H9 (cell line): Measurements from ENCODE around the gene KLKB1. TPM values are rescaled to one million over a fixed set of nuclear protein-coding genes. Genes with fewer than 3 reads are reported as not detected.

Experiments
- DNase-seq: peaks from one replicate; pipeline ENCODE4 v3.0.0-alpha.2; 2017
- H2AFZ ChIP-seq: one replicate; pipeline ENCODE4 v1.6.1; 2013; ENCODE audit warnings: mild to moderate bottlenecking, low read length, control low read depth, moderate library complexity
- H2AK5ac ChIP-seq: 2 replicates; pipeline ENCODE4 v1.6.1; 2013; ENCODE audit warnings: low read length, control low read depth, mixed read lengths; ENCODE audit not compliant: insufficient read length
- H2BK120ac ChIP-seq: one replicate; pipeline ENCODE4 v1.6.1; 2013; ENCODE audit warnings: low read depth, mild to moderate bottlenecking, low read length, control low read depth, inconsistent platforms; ENCODE audit not compliant: poor library complexity, severe bottlenecking
- H2BK12ac ChIP-seq: 2 replicates; pipeline ENCODE4 v1.6.1; 2013; ENCODE audit warnings: low read length, control low read depth, mixed read lengths, low read depth; ENCODE audit not compliant: insufficient read length
- H2BK15ac ChIP-seq: 2 replicates; pipeline ENCODE4 v1.6.1; 2013; ENCODE audit warnings: low read depth, low read length, control low read depth
- H2BK20ac ChIP-seq: one replicate; pipeline ENCODE4 v1.6.1; 2013; ENCODE audit warnings: low read depth, mild to moderate bottlenecking, low read length, control low read depth, inconsistent platforms; ENCODE audit not compliant: poor library complexity, severe bottlenecking
- H2BK5ac ChIP-seq: 2 replicates; pipeline ENCODE4 v1.6.1; 2013; ENCODE audit warnings: low read length, control low read depth, mixed read lengths; ENCODE audit not compliant: insufficient read length
- H3K14ac ChIP-seq: 2 replicates; pipeline ENCODE4 v1.6.1; 2013; ENCODE audit warnings: low read length, control low read depth; ENCODE audit not compliant: insufficient read depth
- H3K18ac ChIP-seq: 2 replicates; pipeline ENCODE4 v1.6.1; 2013; ENCODE audit warnings: low read depth, mild to moderate bottlenecking, mixed read lengths, low read length, control low read depth; ENCODE audit not compliant: insufficient read length
- H3K23ac ChIP-seq: 2 replicates; pipeline ENCODE4 v1.6.1; 2013; ENCODE audit warnings: low read length, control low read depth, mixed read lengths, low read depth; ENCODE audit not compliant: insufficient read length
- H3K23me2 ChIP-seq: 2 replicates; pipeline ENCODE4 v1.6.1; 2013; ENCODE audit warnings: low read depth, mild to moderate bottlenecking, mixed read lengths, low read length, control low read depth; ENCODE audit not compliant: insufficient read length, poor library complexity, severe bottlenecking
- H3K27ac ChIP-seq: 2 replicates; pipeline ENCODE4 v1.5.1; 2013; ENCODE audit warnings: low read length, control low read depth, mixed read lengths, low read depth; ENCODE audit not compliant: insufficient read length
- H3K27me3 ChIP-seq: 2 replicates; pipeline ENCODE4 v1.6.1; 2013; ENCODE audit warnings: low read length, control low read depth, inconsistent platforms; ENCODE audit not compliant: insufficient read depth
- H3K4ac ChIP-seq: 2 replicates; pipeline ENCODE4 v1.6.1; 2013; ENCODE audit warnings: low read depth, mild to moderate bottlenecking, control low read depth, inconsistent platforms, low read length, moderate library complexity
- H3K4me1 ChIP-seq: 2 replicates; pipeline ENCODE4 v1.6.1; 2013; ENCODE audit warnings: low read length, control low read depth, inconsistent platforms; ENCODE audit not compliant: insufficient read depth
- H3K4me2 ChIP-seq: 2 replicates; pipeline ENCODE4 v1.6.1; 2013; ENCODE audit warnings: low read length, control low read depth, mixed read lengths; ENCODE audit not compliant: insufficient read length, insufficient read depth
- H3K56ac ChIP-seq: 2 replicates; pipeline ENCODE4 v1.6.1; 2013; ENCODE audit warnings: low read depth, mild to moderate bottlenecking, mixed read lengths, low read length, control low read depth; ENCODE audit not compliant: insufficient read length
- H3K79me1 ChIP-seq: 2 replicates; pipeline ENCODE4 v1.6.1; 2013; ENCODE audit warnings: low read depth, mild to moderate bottlenecking, moderate library complexity, low read length, control low read depth, inconsistent platforms; ENCODE audit not compliant: insufficient read depth, poor library complexity, severe bottlenecking
- H3K79me2 ChIP-seq: 2 replicates; pipeline ENCODE4 v1.6.1; 2013; ENCODE audit warnings: low read length, control low read depth, inconsistent platforms; ENCODE audit not compliant: insufficient read depth
- H3K9ac ChIP-seq: 2 replicates; pipeline ENCODE4 v1.6.1; 2013; ENCODE audit warnings: low read length, control low read depth, mixed read lengths; ENCODE audit not compliant: insufficient read length; ENCODE audit errors: extremely low read depth
- H3K9me3 ChIP-seq: one replicate; pipeline ENCODE4 v1.6.1; 2013; ENCODE audit warnings: low read depth, low read length, inconsistent platforms; ENCODE audit not compliant: control insufficient read depth
- H3T11ph ChIP-seq: one replicate; pipeline ENCODE4 v1.6.1; 2013; ENCODE audit warnings: mild to moderate bottlenecking, low read length, control low read depth, inconsistent platforms
- H4K20me1 ChIP-seq: one replicate; pipeline ENCODE4 v1.6.1; 2013; ENCODE audit not compliant: control insufficient read depth, insufficient read length, insufficient read depth
- H4K5ac ChIP-seq: 2 replicates; pipeline ENCODE4 v1.6.1; 2013; ENCODE audit warnings: low read depth, mild to moderate bottlenecking, mixed read lengths, low read length, control low read depth; ENCODE audit not compliant: insufficient read length
- H4K8ac ChIP-seq: replicated peaks from 2 replicates; pipeline ENCODE4 v1.6.1; 2013; ENCODE audit warnings: low read length, control low read depth, mixed read lengths, low read depth; ENCODE audit not compliant: insufficient read length
- H4K91ac ChIP-seq: 2 replicates; pipeline ENCODE4 v1.6.1; 2013; ENCODE audit warnings: low read depth, mild to moderate bottlenecking, moderate library complexity, mixed read lengths, low read length, control low read depth; ENCODE audit not compliant: insufficient read length
- H3K27ac Mint-ChIP-seq, 3 experiments: 2 replicates in 2 of 3; 3 replicates in 1 of 3; pipeline ENCODE4 v1.8.0; 2020 to 2021; ENCODE audit warnings: mixed read lengths in 3 of 3, mild to moderate bottlenecking in 1 of 3, moderate library complexity in 1 of 3
- H3K27me3 Mint-ChIP-seq: 2 replicates; pipeline ENCODE4 v1.8.0; 2021; ENCODE audit warnings: low read depth, mild to moderate bottlenecking, moderate library complexity, mixed read lengths
- H3K36me3 Mint-ChIP-seq, 3 experiments: 2 replicates in 2 of 3; 3 replicates in 1 of 3; pipeline ENCODE4 v1.8.0; 2020 to 2021; ENCODE audit warnings: low read depth in 3 of 3, mixed read lengths in 3 of 3; ENCODE audit not compliant: insufficient read depth in 1 of 3
- H3K4me1 Mint-ChIP-seq, 2 experiments: 2 replicates each; pipeline ENCODE4 v1.8.0; 2020; ENCODE audit warnings: mixed read lengths in 2 of 2
- H3K4me3 Mint-ChIP-seq, 2 experiments: 2 replicates in 1 of 2; 3 replicates in 1 of 2; pipeline ENCODE4 v1.8.0; 2020 to 2021; ENCODE audit warnings: mild to moderate bottlenecking in 2 of 2, mixed read lengths in 2 of 2, moderate library complexity in 1 of 2
- H3K9me3 Mint-ChIP-seq, 2 experiments: 2 replicates in 1 of 2; 3 replicates in 1 of 2; pipeline ENCODE4 v1.8.0; 2020; ENCODE audit warnings: mild to moderate bottlenecking in 2 of 2, mixed read lengths in 2 of 2, moderate library complexity in 1 of 2
- WGBS: extraction: QIAGEN DNeasy Blood & Tissue Kit; methylation state at CpG from one replicate; pipeline ENCODE4 v1.1.7; 2013; ENCODE audit warnings: missing lambda C conversion rate, low lambda C conversion rate, mixed read lengths; ENCODE audit not compliant: insufficient read length; ENCODE audit errors: extremely low coverage; 5-methylcytosine and 5-hydroxymethylcytosine counted together
- total RNA-seq: library from RNA; stranded (reverse); gene quantifications from 2 replicates; pipeline ENCODE4 v1.2.1, GENCODE V29; 2021
- TF ChIP-seq, protein P1 (sequence below): fragments of 200-600 bp; sonication (generic); conservative IDR thresholded peaks from 3 replicates; pipeline ENCODE4 v1.8.0; 2021; ENCODE audit warnings: antibody characterized with exemption, mild to moderate bottlenecking

Gene KLKB1
- total RNA-seq, 1 experiment from 2014 or later: 21.8 TPM

GRCh38 chr4:186201010-186201409, 26.3 kb upstream of the KLKB1 start:
- TF ChIP-seq, protein P1, sequence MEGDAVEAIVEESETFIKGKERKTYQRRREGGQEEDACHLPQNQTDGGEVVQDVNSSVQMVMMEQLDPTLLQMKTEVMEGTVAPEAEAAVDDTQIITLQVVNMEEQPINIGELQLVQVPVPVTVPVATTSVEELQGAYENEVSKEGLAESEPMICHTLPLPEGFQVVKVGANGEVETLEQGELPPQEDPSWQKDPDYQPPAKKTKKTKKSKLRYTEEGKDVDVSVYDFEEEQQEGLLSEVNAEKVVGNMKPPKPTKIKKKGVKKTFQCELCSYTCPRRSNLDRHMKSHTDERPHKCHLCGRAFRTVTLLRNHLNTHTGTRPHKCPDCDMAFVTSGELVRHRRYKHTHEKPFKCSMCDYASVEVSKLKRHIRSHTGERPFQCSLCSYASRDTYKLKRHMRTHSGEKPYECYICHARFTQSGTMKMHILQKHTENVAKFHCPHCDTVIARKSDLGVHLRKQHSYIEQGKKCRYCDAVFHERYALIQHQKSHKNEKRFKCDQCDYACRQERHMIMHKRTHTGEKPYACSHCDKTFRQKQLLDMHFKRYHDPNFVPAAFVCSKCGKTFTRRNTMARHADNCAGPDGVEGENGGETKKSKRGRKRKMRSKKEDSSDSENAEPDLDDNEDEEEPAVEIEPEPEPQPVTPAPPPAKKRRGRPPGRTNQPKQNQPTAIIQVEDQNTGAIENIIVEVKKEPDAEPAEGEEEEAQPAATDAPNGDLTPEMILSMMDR: no peak
- Histone ChIP-seq H2BK20ac (no peak overlapping the region), H4K20me1 (no peaks in the 10 kb centered on the region), H3K4ac (no peak overlapping the region), H2BK5ac (no peak overlapping the region), H3K23me2 (no peaks in the 10 kb centered on the region), H4K8ac (no peak overlapping the region), H3K79me2 (no peaks in the 10 kb centered on the region), H3K9me3 (no peaks in the 10 kb centered on the region), H4K91ac (no peak overlapping the region), H3K9ac (no peak overlapping the region), H3K4me2 (no peak overlapping the region), H2AK5ac (no peak overlapping the region), H3K79me1 (no peaks in the 10 kb centered on the region), H2BK15ac (no peak overlapping the region), H3K14ac (no peak overlapping the region), H4K5ac (no peak overlapping the region), H3K27ac (no peak overlapping the region), H3K4me1 (no peaks in the 10 kb centered on the region), H2BK120ac (no peak overlapping the region), H3T11ph (no peak overlapping the region), H3K18ac (no peak overlapping the region), H3K27me3 (no peaks in the 10 kb centered on the region), H3K56ac (no peak overlapping the region), H2AFZ (no peak overlapping the region), H3K23ac (no peak overlapping the region), H2BK12ac (no peak overlapping the region)
- Mint-ChIP-seq H3K27ac (no peak overlapping the region), H3K4me3 (no peak overlapping the region), H3K4me1 (peaks cover 18 to 19% of the 10 kb centered on the region in 2 experiments), H3K36me3 (peaks cover 0 to 2% (median under 1%) of the 10 kb centered on the region in 3 experiments; a peak in 5 of 7 replicates), H3K27me3 (no peaks in the 10 kb centered on the region), H3K9me3 (peaks cover 0 to 6% of the 10 kb centered on the region in 2 experiments; a peak in 3 of 5 replicates)
- DNase-seq: no peak
- no CpG with 5 or more reads among the region's 7 CpGs for WGBS
